ENCODE measurements around the gene MAMSTR.

The MAMSTR gene

DNA sequence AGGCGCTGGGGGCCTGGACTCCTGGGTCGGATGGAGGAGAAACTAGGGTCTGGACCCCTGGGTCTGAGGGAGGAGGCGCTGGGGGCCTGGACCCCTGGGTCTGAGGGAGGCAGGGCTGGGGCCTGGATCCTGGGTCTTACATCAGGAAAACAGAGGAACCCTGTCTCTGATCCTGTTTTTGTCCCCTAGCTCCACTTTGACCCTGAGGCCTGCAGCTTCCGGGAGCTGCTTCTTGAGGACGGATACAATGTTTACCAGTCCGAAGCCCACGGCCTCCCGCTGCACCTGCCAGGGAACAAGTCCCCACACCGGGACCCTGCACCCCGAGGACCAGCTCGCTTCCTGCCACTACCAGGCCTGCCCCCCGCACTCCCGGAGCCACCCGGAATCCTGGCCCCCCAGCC, 38.2 kb upstream of the MAMSTR start:
- TF ChIP-seq FOXM1 (IDR thresholded peaks at IDR 0.05; ENCODE audit: borderline replicate concordance) (no peak), TARDBP (IDR thresholded peaks at IDR 0.05) (no peak), ELF4 (IDR thresholded peaks at IDR 0.05) (no peak), CTBP1 (IDR thresholded peaks at IDR 0.05; ENCODE audit: borderline replicate concordance) (no peak), HDGF (IDR thresholded peaks at IDR 0.05; ENCODE audit: borderline replicate concordance) (no peak), SP1 (IDR thresholded peaks at IDR 0.05) (no peak), FOXK2 (IDR thresholded peaks at IDR 0.05) (no peak), BHLHE40 (IDR thresholded peaks at IDR 0.05; ENCODE audit: borderline replicate concordance) (no peak), SUZ12 (IDR thresholded peaks at IDR 0.05) (no peak), L3MBTL2 (conservative IDR thresholded peaks at IDR 0.05) (no peak), LEF1 (IDR thresholded peaks at IDR 0.05; ENCODE audit: borderline replicate concordance) (no peak), FOXA1 (IDR thresholded peaks at IDR 0.05) (no peak), NFRKB (IDR thresholded peaks at IDR 0.05) (no peak), ZNF384 (IDR thresholded peaks at IDR 0.05) (no peak)
- TF ChIP-seq, protein P1, sequence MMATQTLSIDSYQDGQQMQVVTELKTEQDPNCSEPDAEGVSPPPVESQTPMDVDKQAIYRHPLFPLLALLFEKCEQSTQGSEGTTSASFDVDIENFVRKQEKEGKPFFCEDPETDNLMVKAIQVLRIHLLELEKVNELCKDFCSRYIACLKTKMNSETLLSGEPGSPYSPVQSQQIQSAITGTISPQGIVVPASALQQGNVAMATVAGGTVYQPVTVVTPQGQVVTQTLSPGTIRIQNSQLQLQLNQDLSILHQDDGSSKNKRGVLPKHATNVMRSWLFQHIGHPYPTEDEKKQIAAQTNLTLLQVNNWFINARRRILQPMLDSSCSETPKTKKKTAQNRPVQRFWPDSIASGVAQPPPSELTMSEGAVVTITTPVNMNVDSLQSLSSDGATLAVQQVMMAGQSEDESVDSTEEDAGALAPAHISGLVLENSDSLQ (IDR thresholded peaks at IDR 0.05): no peak
- no peak for DNase-seq (ENCODE audit: extremely low spot score)
- ChIA-PET POLR2A (interaction anchor here (0.6 kb wide), 1 partner anchor 11 kb away, joined by 3 read pairs; the partner anchor contains the start of gene IZUMO1), CTCF (no interaction called here)

DNA sequence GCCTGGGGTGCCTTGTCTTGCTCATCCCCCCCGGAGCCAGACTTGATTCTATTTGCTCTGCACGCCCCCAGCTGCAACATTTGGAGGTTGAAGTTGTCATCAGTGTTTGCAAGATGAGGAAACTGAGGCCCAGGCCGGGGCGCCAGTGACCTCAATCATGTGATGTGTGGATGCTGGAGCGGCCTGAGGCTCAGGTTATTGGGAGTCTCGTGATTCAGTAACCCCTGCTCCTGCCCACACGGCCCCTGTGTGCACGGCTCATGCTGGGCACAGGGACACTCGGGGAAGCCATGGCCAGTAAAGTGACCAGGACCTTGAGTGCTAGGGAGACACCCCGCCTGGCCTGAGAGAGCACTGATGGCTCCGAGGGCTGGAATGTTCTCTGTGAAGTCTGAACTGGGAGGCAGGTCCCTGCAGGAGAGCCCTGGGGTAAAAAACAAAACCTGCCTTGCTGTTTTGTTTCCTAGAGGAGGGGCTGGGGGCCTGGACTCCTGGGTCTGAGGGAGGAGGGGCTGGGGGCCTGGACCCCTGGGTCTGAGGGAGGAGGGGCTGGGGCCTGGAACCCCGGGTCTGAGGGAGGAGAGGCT, 37.7 kb upstream of the MAMSTR start:
- DNase-seq (ENCODE audit: extremely low spot score): no peak
- TF ChIP-seq SP1 (IDR thresholded peaks at IDR 0.05): no peak
- TF ChIP-seq HDGF (IDR thresholded peaks at IDR 0.05; ENCODE audit: borderline replicate concordance): no peak
- TF ChIP-seq FOXA1 (IDR thresholded peaks at IDR 0.05): no peak
- TF ChIP-seq SUZ12 (IDR thresholded peaks at IDR 0.05): no peak
- TF ChIP-seq ARNT (IDR thresholded peaks at IDR 0.05): no peak
- TF ChIP-seq L3MBTL2 (conservative IDR thresholded peaks at IDR 0.05): no peak
- no peak for TF ChIP-seq CTBP1 (IDR thresholded peaks at IDR 0.05; ENCODE audit: borderline replicate concordance)
- TF ChIP-seq ELF4 (IDR thresholded peaks at IDR 0.05): no peak
- TF ChIP-seq, protein P1 (IDR thresholded peaks at IDR 0.05): no peak
- CTCF ChIA-PET: no interaction called here
- POLR2A ChIA-PET: interaction anchor here (1.4 kb wide), 1 partner anchor 19 kb away, joined by 3 read pairs; no protein-coding TSS in a partner anchor

DNA sequence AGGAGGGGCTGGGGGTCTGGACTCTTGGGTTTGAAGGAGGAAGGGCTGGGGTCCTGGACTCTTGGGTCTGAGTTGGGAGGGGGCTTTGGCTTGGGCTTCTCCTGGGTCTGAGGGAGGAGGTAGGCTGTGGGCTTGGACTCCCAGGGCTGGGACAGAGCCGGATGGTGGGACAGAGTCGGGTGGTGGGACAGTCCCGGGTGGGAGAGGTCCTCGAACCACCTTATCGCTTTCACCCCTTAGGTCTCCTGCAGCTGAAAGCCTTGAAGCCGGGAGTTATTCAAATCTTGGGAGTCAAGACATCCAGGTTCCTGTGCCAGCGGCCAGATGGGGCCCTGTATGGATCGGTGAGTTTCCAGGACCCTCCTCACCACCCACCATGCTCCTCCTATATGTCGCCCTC, 37.2 kb upstream of the MAMSTR start:
- DNase-seq (ENCODE audit: extremely low spot score): no peak
- ChIA-PET POLR2A (interaction anchor here (0.7 to 1.7 kb wide), 3 partner anchors 10 to 28 kb away, joined by 3 to 4 read pairs (median 4); partner anchors contain the start of gene IZUMO1), CTCF (no interaction called here)
- TF ChIP-seq TARDBP (IDR thresholded peaks at IDR 0.05): no peak
- no peak for TF ChIP-seq CTBP1 (IDR thresholded peaks at IDR 0.05; ENCODE audit: borderline replicate concordance)
- TF ChIP-seq FOXK2 (IDR thresholded peaks at IDR 0.05): no peak
- TF ChIP-seq BHLHE40 (IDR thresholded peaks at IDR 0.05; ENCODE audit: borderline replicate concordance): no peak
- TF ChIP-seq ZNF384 (IDR thresholded peaks at IDR 0.05): no peak
- no peak for TF ChIP-seq NFRKB (IDR thresholded peaks at IDR 0.05)
- TF ChIP-seq ELF4 (IDR thresholded peaks at IDR 0.05): no peak
- no peak for TF ChIP-seq LEF1 (IDR thresholded peaks at IDR 0.05; ENCODE audit: borderline replicate concordance)
- TF ChIP-seq FOXM1 (IDR thresholded peaks at IDR 0.05; ENCODE audit: borderline replicate concordance): no peak
- no peak for TF ChIP-seq SUZ12 (IDR thresholded peaks at IDR 0.05)
- TF ChIP-seq HDGF (IDR thresholded peaks at IDR 0.05; ENCODE audit: borderline replicate concordance): no peak
- TF ChIP-seq, protein P1 (IDR thresholded peaks at IDR 0.05): no peak
- no peak for TF ChIP-seq ARNT (IDR thresholded peaks at IDR 0.05)
- no peak for TF ChIP-seq FOXA1 (IDR thresholded peaks at IDR 0.05)
- TF ChIP-seq SP1 (IDR thresholded peaks at IDR 0.05): no peak
- TF ChIP-seq L3MBTL2 (conservative IDR thresholded peaks at IDR 0.05): no peak

DNA sequence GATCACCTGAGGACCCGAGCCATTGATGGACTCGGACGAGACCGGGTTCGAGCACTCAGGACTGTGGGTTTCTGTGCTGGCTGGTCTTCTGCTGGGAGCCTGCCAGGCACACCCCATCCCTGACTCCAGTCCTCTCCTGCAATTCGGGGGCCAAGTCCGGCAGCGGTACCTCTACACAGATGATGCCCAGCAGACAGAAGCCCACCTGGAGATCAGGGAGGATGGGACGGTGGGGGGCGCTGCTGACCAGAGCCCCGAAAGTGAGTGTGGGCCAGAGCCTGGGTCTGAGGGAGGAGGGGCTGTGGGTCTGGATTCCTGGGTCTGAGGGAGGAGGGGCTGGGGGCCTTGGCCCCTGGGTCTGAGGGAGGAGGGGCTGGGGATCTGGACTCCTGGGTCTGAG, 36.7 kb upstream of the MAMSTR start:
- ChIA-PET POLR2A (interaction anchor here (0.7 to 1.7 kb wide), 4 partner anchors 9 to 40 kb away, joined by 3 to 4 read pairs (median 4); partner anchors contain the start of gene IZUMO1), CTCF (no interaction called here)
- DNase-seq (ENCODE audit: extremely low spot score): no peak
- TF ChIP-seq L3MBTL2 (conservative IDR thresholded peaks at IDR 0.05) (no peak), LEF1 (IDR thresholded peaks at IDR 0.05; ENCODE audit: borderline replicate concordance) (no peak), ELF4 (IDR thresholded peaks at IDR 0.05) (no peak), HDGF (IDR thresholded peaks at IDR 0.05; ENCODE audit: borderline replicate concordance) (no peak), SUZ12 (IDR thresholded peaks at IDR 0.05) (no peak), TARDBP (IDR thresholded peaks at IDR 0.05) (no peak), BHLHE40 (IDR thresholded peaks at IDR 0.05; ENCODE audit: borderline replicate concordance) (no peak)

DNA sequence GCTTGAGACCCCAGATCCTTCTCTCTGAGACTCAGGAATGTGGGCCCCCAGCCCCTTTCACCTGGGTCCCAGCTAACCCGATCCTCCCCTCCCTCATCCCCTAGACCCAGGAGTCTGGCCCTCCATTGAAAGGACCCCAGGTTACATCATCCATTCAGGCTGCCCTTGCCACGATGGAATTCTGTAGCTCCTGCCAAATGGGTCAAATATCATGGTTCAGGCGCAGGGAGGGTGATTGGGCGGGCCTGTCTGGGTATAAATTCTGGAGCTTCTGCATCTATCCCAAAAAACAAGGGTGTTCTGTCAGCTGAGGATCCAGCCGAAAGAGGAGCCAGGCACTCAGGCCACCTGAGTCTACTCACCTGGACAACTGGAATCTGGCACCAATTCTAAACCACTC, 36.3 kb upstream of the MAMSTR start:
- no peak for DNase-seq (ENCODE audit: extremely low spot score)
- ChIA-PET CTCF (no interaction called here), POLR2A (interaction anchor here (0.7 to 1.7 kb wide), 4 partner anchors 9 to 40 kb away, joined by 3 to 4 read pairs (median 4); partner anchors contain the start of gene IZUMO1)
- TF ChIP-seq NFRKB (IDR thresholded peaks at IDR 0.05) (no peak), LEF1 (IDR thresholded peaks at IDR 0.05; ENCODE audit: borderline replicate concordance) (no peak), FOXK2 (IDR thresholded peaks at IDR 0.05) (no peak), FOXM1 (IDR thresholded peaks at IDR 0.05; ENCODE audit: borderline replicate concordance) (no peak), L3MBTL2 (conservative IDR thresholded peaks at IDR 0.05) (no peak), FOXA1 (IDR thresholded peaks at IDR 0.05) (no peak)

DNA sequence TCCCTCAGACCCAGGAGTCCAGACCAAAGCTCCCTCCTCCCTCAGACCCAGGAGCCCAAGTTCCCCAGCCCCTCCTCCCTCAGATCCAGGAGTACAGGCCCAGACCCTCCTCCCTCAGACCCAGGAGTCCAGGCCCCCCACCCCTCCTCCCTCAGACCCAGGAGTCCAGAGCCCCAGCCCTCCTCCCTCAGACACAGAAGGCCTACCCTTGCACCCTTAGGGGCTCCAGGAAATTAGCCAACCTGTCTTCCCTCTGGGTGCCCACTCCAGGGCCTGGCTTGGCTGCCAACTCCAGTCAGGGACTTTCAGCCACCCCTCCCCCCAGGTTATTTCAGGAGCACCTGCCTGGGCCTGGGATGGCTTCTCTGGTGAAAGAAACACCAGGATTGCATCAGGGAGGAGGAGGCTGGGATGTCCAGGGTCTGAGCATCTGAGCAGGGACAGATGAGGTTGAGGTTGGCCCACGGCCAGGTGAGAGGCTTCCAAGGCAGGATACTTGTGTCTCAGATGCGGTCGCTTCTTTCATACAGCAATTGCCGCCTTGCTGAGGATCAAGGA, 35.6 kb upstream of the MAMSTR start, which contains the start of gene FGF21:
Gene FGF21, plus strand, starts transcription at position 441 of the 558 bp plus-strand sequence. CDS start 713 bp downstream, outside the sequence.
- DNase-seq (ENCODE audit: extremely low spot score): no peak
- no peak for TF ChIP-seq FOXK2 (IDR thresholded peaks at IDR 0.05)
- no peak for TF ChIP-seq ARNT (IDR thresholded peaks at IDR 0.05)
- TF ChIP-seq CTBP1 (IDR thresholded peaks at IDR 0.05; ENCODE audit: borderline replicate concordance): no peak
- no peak for TF ChIP-seq NFRKB (IDR thresholded peaks at IDR 0.05)
- no peak for TF ChIP-seq SP1 (IDR thresholded peaks at IDR 0.05)
- TF ChIP-seq FOXA1 (IDR thresholded peaks at IDR 0.05): no peak
- no peak for TF ChIP-seq BHLHE40 (IDR thresholded peaks at IDR 0.05; ENCODE audit: borderline replicate concordance)
- no peak for TF ChIP-seq TARDBP (IDR thresholded peaks at IDR 0.05)
- no peak for TF ChIP-seq FOXM1 (IDR thresholded peaks at IDR 0.05; ENCODE audit: borderline replicate concordance)
- TF ChIP-seq HDGF (IDR thresholded peaks at IDR 0.05; ENCODE audit: borderline replicate concordance): no peak
- no peak for TF ChIP-seq SUZ12 (IDR thresholded peaks at IDR 0.05)
- no peak for TF ChIP-seq ELF4 (IDR thresholded peaks at IDR 0.05)
- CTCF ChIA-PET: no interaction called here
- POLR2A ChIA-PET: interaction anchor here (1.1 to 1.7 kb wide), 2 partner anchors 11 to 30 kb away, joined by 3 to 4 read pairs; no protein-coding TSS in a partner anchor

Measured in HEK293T (cell line).